H9 (cell line): ENCODE results near the gene PLK1. TPM values are rescaled to one million over a fixed set of nuclear protein-coding genes. Genes with fewer than 3 reads are reported as not detected.

Experiments used
- DNase-seq: peaks from one replicate; pipeline ENCODE4 v3.0.0-alpha.2; 2017
- H2AFZ ChIP-seq: one replicate; pipeline ENCODE4 v1.6.1; 2013; ENCODE audit warnings: mild to moderate bottlenecking, low read length, control low read depth, moderate library complexity
- H2AK5ac ChIP-seq: 2 replicates; pipeline ENCODE4 v1.6.1; 2013; ENCODE audit warnings: low read length, control low read depth, mixed read lengths; ENCODE audit not compliant: insufficient read length
- H2BK120ac ChIP-seq: one replicate; pipeline ENCODE4 v1.6.1; 2013; ENCODE audit warnings: low read depth, mild to moderate bottlenecking, low read length, control low read depth, inconsistent platforms; ENCODE audit not compliant: poor library complexity, severe bottlenecking
- H2BK12ac ChIP-seq: 2 replicates; pipeline ENCODE4 v1.6.1; 2013; ENCODE audit warnings: low read length, control low read depth, mixed read lengths, low read depth; ENCODE audit not compliant: insufficient read length
- H2BK15ac ChIP-seq: 2 replicates; pipeline ENCODE4 v1.6.1; 2013; ENCODE audit warnings: low read depth, low read length, control low read depth
- H2BK20ac ChIP-seq: one replicate; pipeline ENCODE4 v1.6.1; 2013; ENCODE audit warnings: low read depth, mild to moderate bottlenecking, low read length, control low read depth, inconsistent platforms; ENCODE audit not compliant: poor library complexity, severe bottlenecking
- H2BK5ac ChIP-seq: 2 replicates; pipeline ENCODE4 v1.6.1; 2013; ENCODE audit warnings: low read length, control low read depth, mixed read lengths; ENCODE audit not compliant: insufficient read length
- H3K14ac ChIP-seq: 2 replicates; pipeline ENCODE4 v1.6.1; 2013; ENCODE audit warnings: low read length, control low read depth; ENCODE audit not compliant: insufficient read depth
- H3K18ac ChIP-seq: 2 replicates; pipeline ENCODE4 v1.6.1; 2013; ENCODE audit warnings: low read depth, mild to moderate bottlenecking, mixed read lengths, low read length, control low read depth; ENCODE audit not compliant: insufficient read length
- H3K23ac ChIP-seq: 2 replicates; pipeline ENCODE4 v1.6.1; 2013; ENCODE audit warnings: low read length, control low read depth, mixed read lengths, low read depth; ENCODE audit not compliant: insufficient read length
- H3K23me2 ChIP-seq: 2 replicates; pipeline ENCODE4 v1.6.1; 2013; ENCODE audit warnings: low read depth, mild to moderate bottlenecking, mixed read lengths, low read length, control low read depth; ENCODE audit not compliant: insufficient read length, poor library complexity, severe bottlenecking
- H3K27ac ChIP-seq: 2 replicates; pipeline ENCODE4 v1.5.1; 2013; ENCODE audit warnings: low read length, control low read depth, mixed read lengths, low read depth; ENCODE audit not compliant: insufficient read length
- H3K27me3 ChIP-seq: 2 replicates; pipeline ENCODE4 v1.6.1; 2013; ENCODE audit warnings: low read length, control low read depth, inconsistent platforms; ENCODE audit not compliant: insufficient read depth
- H3K4ac ChIP-seq: 2 replicates; pipeline ENCODE4 v1.6.1; 2013; ENCODE audit warnings: low read depth, mild to moderate bottlenecking, control low read depth, inconsistent platforms, low read length, moderate library complexity
- H3K4me1 ChIP-seq: 2 replicates; pipeline ENCODE4 v1.6.1; 2013; ENCODE audit warnings: low read length, control low read depth, inconsistent platforms; ENCODE audit not compliant: insufficient read depth
- H3K4me2 ChIP-seq: 2 replicates; pipeline ENCODE4 v1.6.1; 2013; ENCODE audit warnings: low read length, control low read depth, mixed read lengths; ENCODE audit not compliant: insufficient read length, insufficient read depth
- H3K56ac ChIP-seq: 2 replicates; pipeline ENCODE4 v1.6.1; 2013; ENCODE audit warnings: low read depth, mild to moderate bottlenecking, mixed read lengths, low read length, control low read depth; ENCODE audit not compliant: insufficient read length
- H3K79me1 ChIP-seq: 2 replicates; pipeline ENCODE4 v1.6.1; 2013; ENCODE audit warnings: low read depth, mild to moderate bottlenecking, moderate library complexity, low read length, control low read depth, inconsistent platforms; ENCODE audit not compliant: insufficient read depth, poor library complexity, severe bottlenecking
- H3K79me2 ChIP-seq: 2 replicates; pipeline ENCODE4 v1.6.1; 2013; ENCODE audit warnings: low read length, control low read depth, inconsistent platforms; ENCODE audit not compliant: insufficient read depth
- H3K9ac ChIP-seq: 2 replicates; pipeline ENCODE4 v1.6.1; 2013; ENCODE audit warnings: low read length, control low read depth, mixed read lengths; ENCODE audit not compliant: insufficient read length; ENCODE audit errors: extremely low read depth
- H3K9me3 ChIP-seq: one replicate; pipeline ENCODE4 v1.6.1; 2013; ENCODE audit warnings: low read depth, low read length, inconsistent platforms; ENCODE audit not compliant: control insufficient read depth
- H3T11ph ChIP-seq: one replicate; pipeline ENCODE4 v1.6.1; 2013; ENCODE audit warnings: mild to moderate bottlenecking, low read length, control low read depth, inconsistent platforms
- H4K20me1 ChIP-seq: one replicate; pipeline ENCODE4 v1.6.1; 2013; ENCODE audit not compliant: control insufficient read depth, insufficient read length, insufficient read depth
- H4K5ac ChIP-seq: 2 replicates; pipeline ENCODE4 v1.6.1; 2013; ENCODE audit warnings: low read depth, mild to moderate bottlenecking, mixed read lengths, low read length, control low read depth; ENCODE audit not compliant: insufficient read length
- H4K8ac ChIP-seq: replicated peaks from 2 replicates; pipeline ENCODE4 v1.6.1; 2013; ENCODE audit warnings: low read length, control low read depth, mixed read lengths, low read depth; ENCODE audit not compliant: insufficient read length
- H4K91ac ChIP-seq: 2 replicates; pipeline ENCODE4 v1.6.1; 2013; ENCODE audit warnings: low read depth, mild to moderate bottlenecking, moderate library complexity, mixed read lengths, low read length, control low read depth; ENCODE audit not compliant: insufficient read length
- H3K27ac Mint-ChIP-seq, 3 experiments: 2 replicates in 2 of 3; 3 replicates in 1 of 3; pipeline ENCODE4 v1.8.0; 2020 to 2021; ENCODE audit warnings: mixed read lengths in 3 of 3, mild to moderate bottlenecking in 1 of 3, moderate library complexity in 1 of 3
- H3K27me3 Mint-ChIP-seq: 2 replicates; pipeline ENCODE4 v1.8.0; 2021; ENCODE audit warnings: low read depth, mild to moderate bottlenecking, moderate library complexity, mixed read lengths
- H3K36me3 Mint-ChIP-seq, 3 experiments: 2 replicates in 2 of 3; 3 replicates in 1 of 3; pipeline ENCODE4 v1.8.0; 2020 to 2021; ENCODE audit warnings: low read depth in 3 of 3, mixed read lengths in 3 of 3; ENCODE audit not compliant: insufficient read depth in 1 of 3
- H3K4me1 Mint-ChIP-seq, 2 experiments: 2 replicates each; pipeline ENCODE4 v1.8.0; 2020; ENCODE audit warnings: mixed read lengths in 2 of 2
- H3K4me3 Mint-ChIP-seq, 2 experiments: 2 replicates in 1 of 2; 3 replicates in 1 of 2; pipeline ENCODE4 v1.8.0; 2020 to 2021; ENCODE audit warnings: mild to moderate bottlenecking in 2 of 2, mixed read lengths in 2 of 2, moderate library complexity in 1 of 2
- H3K9me3 Mint-ChIP-seq, 2 experiments: 2 replicates in 1 of 2; 3 replicates in 1 of 2; pipeline ENCODE4 v1.8.0; 2020; ENCODE audit warnings: mild to moderate bottlenecking in 2 of 2, mixed read lengths in 2 of 2, moderate library complexity in 1 of 2
- CTCF ChIP-seq: fragments of 200-600 bp; sonication (generic); conservative IDR thresholded peaks from 3 replicates; pipeline ENCODE4 v1.8.0; 2021; ENCODE audit warnings: antibody characterized with exemption, mild to moderate bottlenecking
- WGBS: extraction: QIAGEN DNeasy Blood & Tissue Kit; methylation state at CpG from one replicate; pipeline ENCODE4 v1.1.7; 2013; ENCODE audit warnings: missing lambda C conversion rate, low lambda C conversion rate, mixed read lengths; ENCODE audit not compliant: insufficient read length; ENCODE audit errors: extremely low coverage; 5-methylcytosine and 5-hydroxymethylcytosine counted together
- total RNA-seq: library from RNA; stranded (reverse); gene quantifications from 2 replicates; pipeline ENCODE4 v1.2.1, GENCODE V29; 2021

PLK1 gene
- total RNA-seq, 1 experiment from 2014 or later, result 140 TPM

- Histone ChIP-seq H3K14ac (no peak overlapping the region), H3K9me3 (no peaks in the 10 kb centered on the region), H3T11ph (no peak overlapping the region), H3K27ac (no peak overlapping the region), H3K18ac (no peak overlapping the region), H3K9ac (no peak overlapping the region), H3K23ac (no peak overlapping the region), H4K5ac (no peak overlapping the region), H3K23me2 (no peaks in the 10 kb centered on the region), H4K20me1 (no peaks in the 10 kb centered on the region), H3K27me3 (no peaks in the 10 kb centered on the region), H3K79me2 (no peaks in the 10 kb centered on the region), H2AFZ (no peak overlapping the region), H4K91ac (no peak overlapping the region), H2BK120ac (no peak overlapping the region), H3K4me2 (no peak overlapping the region), H2BK15ac (no peak overlapping the region), H2BK20ac (no peak overlapping the region), H4K8ac (no peak overlapping the region), H3K4ac (no peak overlapping the region), H2BK12ac (no peak overlapping the region), H2BK5ac (no peak overlapping the region), H3K56ac (no peak overlapping the region), H3K79me1 (no peaks in the 10 kb centered on the region), H2AK5ac (no peak overlapping the region), H3K4me1 (no peaks in the 10 kb centered on the region)
- H3K4me3 Mint-ChIP-seq, result no peak overlapping the region
- H3K9me3 Mint-ChIP-seq, result no peaks in the 10 kb centered on the region
- H3K36me3 Mint-ChIP-seq, result peaks cover 0 to 89% (median 67%) of the 10 kb centered on the region in 3 experiments; a peak in 6 of 7 replicates
- no peak overlapping the region for H3K27ac Mint-ChIP-seq
- H3K27me3 Mint-ChIP-seq, result no peaks in the 10 kb centered on the region
- DNase-seq, result no peak
- H3K4me1 Mint-ChIP-seq, result no peaks in the 10 kb centered on the region
- TF ChIP-seq CTCF, result no peak
- no CpG with 5 or more reads among the region's 6 CpGs for WGBS
Measured at GRCh38 chr16:23667355-23667659, 11.4 kb upstream of the PLK1 start.
